Activated T-cell treated with anti-CD3 and anti-CD28 coated beads for 48 hours (primary cell): ENCODE results near the gene HSPA4L.

Experiments used
- DNase-seq: peaks from one replicate; pipeline ENCODE4 v3.0.0-alpha.2; 2020; ENCODE audit warnings: low read depth

Gene HSPA4L

GRCh38 chr4:127870281-127870680 lies 88.2 kb downstream of the HSPA4L start:
- no peak for DNase-seq

- no peak for DNase-seq
Observed at GRCh38 chr4:127870688-127871087, 88.6 kb downstream of the HSPA4L start.

DNA sequence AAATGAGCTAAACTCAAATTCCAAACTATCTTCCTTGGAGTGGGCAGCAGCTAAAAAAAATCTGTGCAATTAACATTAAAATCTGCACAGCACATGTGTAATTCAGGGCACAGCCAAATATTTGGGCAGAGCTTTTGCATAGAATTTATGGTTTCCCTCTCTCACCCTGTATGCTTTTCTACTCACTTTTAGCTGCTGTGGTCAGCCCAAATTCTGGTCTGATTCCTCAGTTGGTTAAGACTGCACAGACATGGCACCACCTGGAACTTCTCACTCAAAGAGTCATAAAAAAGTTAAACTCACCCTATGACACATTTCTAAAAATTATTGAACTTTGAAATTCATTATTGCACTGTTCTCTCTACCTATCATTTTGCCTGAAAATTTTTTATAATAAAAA lies 93.7 kb downstream of the HSPA4L start:
- DNase-seq: no peak

DNA sequence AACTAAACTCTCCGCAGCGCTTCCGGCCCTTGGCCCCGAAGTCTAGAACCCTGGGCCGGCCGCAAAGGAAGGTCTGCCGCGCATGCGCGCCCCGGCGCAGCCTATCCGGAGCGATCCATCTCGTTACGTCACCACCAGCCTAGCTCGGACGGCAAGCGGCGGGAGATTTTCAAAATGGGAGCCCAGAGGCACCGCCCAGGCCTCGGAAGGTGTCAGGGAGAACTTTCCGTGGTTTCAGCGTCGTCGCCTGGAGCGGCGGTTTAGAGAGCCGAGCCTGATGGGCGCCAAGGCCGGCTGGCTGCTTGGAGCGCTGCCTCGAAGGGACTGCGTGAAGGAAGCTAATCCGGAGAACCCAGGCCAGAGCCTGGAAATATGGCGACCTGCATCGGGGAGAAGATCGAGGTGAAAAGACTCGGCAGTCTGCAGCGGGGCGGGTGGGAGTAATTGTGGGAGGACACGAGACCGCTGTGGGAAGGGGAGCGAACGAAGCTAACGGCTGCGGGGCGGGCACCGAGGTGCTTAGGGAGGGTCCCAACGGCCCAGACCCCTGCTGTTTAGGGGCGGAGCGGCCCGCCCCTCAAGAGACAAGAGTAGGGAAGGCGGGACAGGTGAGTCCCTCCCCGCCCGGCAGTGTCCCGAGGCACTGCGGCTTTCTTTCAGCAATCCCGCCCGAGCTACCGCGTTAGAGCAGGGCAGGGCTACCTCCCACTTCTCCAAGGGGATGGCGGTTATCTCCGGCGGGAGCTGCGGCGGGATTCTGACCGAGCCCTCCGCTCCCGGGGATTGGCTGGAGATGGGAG lies 98.8 kb downstream of the HSPA4L start, which contains the start of gene PLK4:
Gene PLK4, plus strand, starts transcription at position 131 of the 800 bp plus-strand sequence. Its CDS starts 242 bp downstream, at position 373.
- DNase-seq: peak; percentile 94

GRCh38 chr4:127881563-127881864 lies 99.4 kb downstream of the HSPA4L start:
- DNase-seq: no peak

GRCh38 chr4:127888559-127888958 lies 106.4 kb downstream of the HSPA4L start:
- no peak for DNase-seq

DNA sequence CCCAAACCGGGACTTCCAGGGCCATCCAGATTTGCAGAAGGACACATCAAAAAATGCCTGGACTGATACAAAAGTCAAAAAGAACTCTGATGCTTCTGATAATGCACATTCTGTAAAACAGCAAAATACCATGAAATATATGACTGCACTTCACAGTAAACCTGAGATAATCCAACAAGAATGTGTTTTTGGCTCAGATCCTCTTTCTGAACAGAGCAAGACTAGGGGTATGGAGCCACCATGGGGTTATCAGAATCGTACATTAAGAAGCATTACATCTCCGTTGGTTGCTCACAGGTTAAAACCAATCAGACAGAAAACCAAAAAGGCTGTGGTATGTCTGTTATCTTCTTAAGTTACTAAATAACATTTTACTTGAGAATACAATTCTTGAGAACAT lies 107.8 kb downstream of the HSPA4L start:
- no peak for DNase-seq
